Measurements from ENCODE around the gene KLK2. TPM values are rescaled to one million over a fixed set of nuclear protein-coding genes. Genes with fewer than 3 reads are reported as not detected.

KLK2 gene
- total RNA-seq, 1 donor from 2014 or later = not detected

- Mint-ChIP-seq H3K4me1 (ENCODE audit: unreplicated experiment) (no peaks in the 10 kb centered on the region), H3K27me3 (peaks cover 65% of the 10 kb centered on the region), H3K36me3 (no peaks in the 10 kb centered on the region), H3K9me3 (no peaks in the 10 kb centered on the region), H3K27ac (no peak overlapping the region), H3K4me3 (no peak overlapping the region)
- no peak for DNase-seq (ENCODE audit: extremely low spot score, unreplicated experiment)
- no peak for TF ChIP-seq CTCF (conservative IDR thresholded peaks at IDR 0.05)
Measured at GRCh38 chr19:50842130-50842529, 31.1 kb upstream of the KLK2 start.

- peaks cover 59% of the 10 kb centered on the region for H3K27me3 Mint-ChIP-seq
- H3K27ac Mint-ChIP-seq = no peak overlapping the region
- no peak for TF ChIP-seq CTCF (conservative IDR thresholded peaks at IDR 0.05)
- no peaks in the 10 kb centered on the region for H3K4me1 Mint-ChIP-seq (ENCODE audit: unreplicated experiment)
- no peak overlapping the region for H3K4me3 Mint-ChIP-seq
- no peak for DNase-seq (ENCODE audit: extremely low spot score, unreplicated experiment)
- H3K36me3 Mint-ChIP-seq = no peaks in the 10 kb centered on the region
- no peaks in the 10 kb centered on the region for H3K9me3 Mint-ChIP-seq
Measured at GRCh38 chr19:50843205-50843604, 30.0 kb upstream of the KLK2 start.

GRCh38 chr19:50843701-50844221, 29.5 kb upstream of the KLK2 start:
- Mint-ChIP-seq H3K36me3 (no peaks in the 10 kb centered on the region), H3K4me3 (no peak overlapping the region), H3K27me3 (peaks cover 61% of the 10 kb centered on the region), H3K9me3 (no peaks in the 10 kb centered on the region), H3K27ac (no peak overlapping the region), H3K4me1 (ENCODE audit: unreplicated experiment) (no peaks in the 10 kb centered on the region)
- DNase-seq (ENCODE audit: extremely low spot score, unreplicated experiment) = no peak
- TF ChIP-seq CTCF (conservative IDR thresholded peaks at IDR 0.05) = no peak

- Mint-ChIP-seq H3K4me1 (ENCODE audit: unreplicated experiment) (no peaks in the 10 kb centered on the region), H3K27me3 (peaks cover 63% of the 10 kb centered on the region), H3K9me3 (no peaks in the 10 kb centered on the region), H3K4me3 (no peak overlapping the region), H3K36me3 (no peaks in the 10 kb centered on the region), H3K27ac (no peak overlapping the region)
- no peak for DNase-seq (ENCODE audit: extremely low spot score, unreplicated experiment)
- TF ChIP-seq CTCF (conservative IDR thresholded peaks at IDR 0.05) = no peak
Measured at GRCh38 chr19:50844296-50844935, 28.8 kb upstream of the KLK2 start.

GRCh38 chr19:50850738-50851137, 22.5 kb upstream of the KLK2 start:
- Mint-ChIP-seq H3K27ac (no peak overlapping the region), H3K27me3 (peaks cover 46% of the 10 kb centered on the region), H3K4me3 (no peak overlapping the region), H3K4me1 (ENCODE audit: unreplicated experiment) (no peaks in the 10 kb centered on the region), H3K9me3 (no peaks in the 10 kb centered on the region), H3K36me3 (no peaks in the 10 kb centered on the region)
- DNase-seq (ENCODE audit: extremely low spot score, unreplicated experiment) = no peak
- no peak for TF ChIP-seq CTCF (conservative IDR thresholded peaks at IDR 0.05)
